ENCODE data around the gene PSG11. TPM values are rescaled to one million over a fixed set of nuclear protein-coding genes. Genes with fewer than 3 reads are reported as not detected.
"Not testable (repeated sequence)": the region's sequence is repeated elsewhere in the genome, so short reads cannot be mapped to it uniquely, and the experiment has no call there.

Gene PSG11
- total RNA-seq, 1 experiment from 2014 or later = not detected

DNA sequence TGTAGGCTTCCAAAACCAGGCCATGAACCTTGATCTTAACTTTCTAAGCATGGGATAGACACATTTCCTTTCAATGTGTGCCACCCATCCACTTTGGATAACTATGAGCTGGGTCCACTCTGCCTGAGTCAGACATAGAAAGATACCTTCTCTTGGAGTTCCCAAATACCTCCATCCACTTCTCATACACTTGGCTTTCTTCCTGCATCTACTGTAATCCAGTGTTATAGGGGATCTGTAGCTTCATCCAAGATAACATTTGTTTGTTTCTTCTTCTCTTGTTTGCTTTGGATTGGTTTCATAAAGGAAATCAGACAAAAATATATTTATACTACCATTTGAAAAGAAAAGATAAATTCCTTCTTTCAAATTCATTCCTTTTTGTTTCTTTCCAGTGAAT is 44.2 kb downstream of the PSG11 start:
- ATAC-seq; H3K9me2 ChIP-seq (ENCODE audit: insufficient read depth); BruUV-seq (replicated peaks); H2AFZ ChIP-seq (ENCODE audit: low read depth, low read length, poor library complexity, severe bottlenecking); H3K9me3 ChIP-seq (ENCODE audit: control insufficient read depth in 1 of 2, insufficient read depth in 1 of 2, low read depth in 1 of 2, low read length in 2 of 2); H3K4me2 ChIP-seq (ENCODE audit: low read length); H3K4me3 ChIP-seq (replicated peaks in 1 of 2; ENCODE audit: low read depth in 1 of 2, low read length in 2 of 2); H3K79me2 ChIP-seq (ENCODE audit: insufficient read depth, low read length); H3K27ac ChIP-seq (ENCODE audit: low read depth, low read length); RAD21 ChIA-PET (ENCODE audit: low non-redundant PET in 1 of 2, low total read pairs in 2 of 2, uncharacterized antibody in 2 of 2, unreplicated experiment in 2 of 2); POLR2A ChIA-PET; H4K20me1 ChIP-seq (ENCODE audit: insufficient read depth); H3K27me3 ChIP-seq (ENCODE audit: insufficient read depth, low read length); DNase-seq (ENCODE audit: low read depth, low spot score); H3K9ac ChIP-seq (ENCODE audit: low read length); H3K36me3 ChIP-seq (ENCODE audit: control insufficient read depth in 1 of 2, insufficient read depth in 2 of 2, low read length in 2 of 2); CTCF ChIA-PET; H3K4me1 ChIP-seq (ENCODE audit: control insufficient read depth in 1 of 2, insufficient read depth in 2 of 2, low read length in 2 of 2); intact Hi-C loops (cut with micrococcal nuclease): not testable (repeated sequence)

DNA sequence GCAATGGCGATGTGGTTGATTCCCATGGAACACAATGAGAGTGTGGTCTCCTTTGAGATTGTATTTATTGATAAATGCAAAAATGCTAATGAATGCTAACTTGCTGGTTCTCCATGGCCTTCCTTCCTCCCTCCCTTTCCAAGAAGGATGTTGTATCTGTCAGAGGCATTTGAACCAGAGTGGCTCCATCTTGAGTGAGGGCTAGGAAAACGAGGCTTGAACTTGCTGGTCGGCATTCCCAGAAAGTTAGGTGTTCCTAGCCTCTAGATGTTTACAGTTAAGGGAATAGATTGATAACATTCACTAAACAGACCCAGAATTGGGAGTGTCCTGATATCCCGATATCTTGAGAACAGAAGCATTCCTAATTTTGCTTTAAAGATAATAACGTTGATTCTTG is 54.8 kb downstream of the PSG11 start:
- RAD21 ChIA-PET (ENCODE audit: low non-redundant PET in 1 of 2, low total read pairs in 2 of 2, uncharacterized antibody in 2 of 2, unreplicated experiment in 2 of 2); H3K27me3 ChIP-seq (ENCODE audit: insufficient read depth, low read length); DNase-seq (ENCODE audit: low read depth, low spot score); H3K36me3 ChIP-seq (ENCODE audit: control insufficient read depth in 1 of 2, insufficient read depth in 2 of 2, low read length in 2 of 2); H3K4me1 ChIP-seq (ENCODE audit: control insufficient read depth in 1 of 2, insufficient read depth in 2 of 2, low read length in 2 of 2); intact Hi-C loops (cut with micrococcal nuclease); H3K4me2 ChIP-seq (ENCODE audit: low read length); POLR2A ChIA-PET; H3K9me3 ChIP-seq (ENCODE audit: control insufficient read depth in 1 of 2, insufficient read depth in 1 of 2, low read depth in 1 of 2, low read length in 2 of 2); H3K9me2 ChIP-seq (ENCODE audit: insufficient read depth); H4K20me1 ChIP-seq (ENCODE audit: insufficient read depth); H3K9ac ChIP-seq (ENCODE audit: low read length); H3K4me3 ChIP-seq (replicated peaks in 1 of 2; ENCODE audit: low read depth in 1 of 2, low read length in 2 of 2); H3K27ac ChIP-seq (ENCODE audit: low read depth, low read length); H3K79me2 ChIP-seq (ENCODE audit: insufficient read depth, low read length); CTCF ChIA-PET; ATAC-seq; BruUV-seq (replicated peaks); H2AFZ ChIP-seq (ENCODE audit: low read depth, low read length, poor library complexity, severe bottlenecking): not testable (repeated sequence)

DNA sequence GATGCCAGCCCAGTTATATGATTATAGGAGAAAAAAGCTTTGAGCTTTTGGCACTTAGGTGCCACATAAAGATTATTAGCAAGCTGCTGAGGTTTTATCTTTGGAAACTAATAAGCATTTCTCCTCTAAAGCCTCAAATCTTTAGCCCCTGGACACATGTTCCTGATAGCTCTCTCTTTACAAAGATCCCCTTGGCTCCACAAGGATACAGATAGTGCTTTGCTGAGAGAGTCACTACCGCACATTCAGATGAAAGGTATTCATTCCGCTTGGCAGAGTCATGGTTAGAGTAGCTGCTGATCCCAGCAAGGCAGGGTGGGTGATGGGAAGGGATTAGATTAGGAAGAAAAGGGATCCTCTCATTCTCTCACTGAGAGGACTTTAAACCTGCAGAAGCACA is 61.1 kb downstream of the PSG11 start:
- Histone ChIP-seq H3K9ac (ENCODE audit: low read length) (no peak overlapping the region), H3K4me1 (ENCODE audit: control insufficient read depth in 1 of 2, insufficient read depth in 2 of 2, low read length in 2 of 2) (no peaks in the 10 kb centered on the region), H3K9me2 (ENCODE audit: insufficient read depth) (no peaks in the 10 kb centered on the region), H2AFZ (ENCODE audit: low read depth, low read length, poor library complexity, severe bottlenecking) (no peak overlapping the region), H3K4me3 (replicated peaks in 1 of 2; ENCODE audit: low read depth in 1 of 2, low read length in 2 of 2) (no peak overlapping the region), H3K4me2 (ENCODE audit: low read length) (no peak overlapping the region), H3K27ac (ENCODE audit: low read depth, low read length) (no peak overlapping the region), H3K27me3 (ENCODE audit: insufficient read depth, low read length) (peaks cover 13% of the 10 kb centered on the region; the same call in 1 of the 2 replicates), H3K36me3 (ENCODE audit: control insufficient read depth in 1 of 2, insufficient read depth in 2 of 2, low read length in 2 of 2) (no peaks in the 10 kb centered on the region), H3K79me2 (ENCODE audit: insufficient read depth, low read length) (no peaks in the 10 kb centered on the region), H3K9me3 (ENCODE audit: control insufficient read depth in 1 of 2, insufficient read depth in 1 of 2, low read depth in 1 of 2, low read length in 2 of 2) (no peaks in the 10 kb centered on the region), H4K20me1 (ENCODE audit: insufficient read depth) (no peaks in the 10 kb centered on the region)
- DNase-seq (ENCODE audit: low read depth, low spot score) (no peak), ATAC-seq (no peak)
- ChIA-PET RAD21 (ENCODE audit: low non-redundant PET in 1 of 2, low total read pairs in 2 of 2, uncharacterized antibody in 2 of 2, unreplicated experiment in 2 of 2) (no interaction called here), CTCF (no interaction called here), POLR2A (no interaction called here)
- intact Hi-C loops (cut with micrococcal nuclease) = no loop called here
- BruUV-seq (replicated peaks) = no TSS peak
- TF ChIP-seq EZH2phosphoT487 (IDR thresholded peaks at IDR 0.05; ENCODE audit: borderline replicate concordance) = no peak
- no peak for TF ChIP-seq SP1 (IDR thresholded peaks at IDR 0.05; ENCODE audit: low read depth)
- no peak for TF ChIP-seq JUND (IDR thresholded peaks at IDR 0.05)
- TF ChIP-seq EZH2 (IDR thresholded peaks at IDR 0.05) = no peak
- TF ChIP-seq TCF7L2 (IDR thresholded peaks at IDR 0.05; ENCODE audit: borderline replicate concordance, extremely low read depth, insufficient read depth, insufficient read length) = no peak
- TF ChIP-seq, protein P1, sequence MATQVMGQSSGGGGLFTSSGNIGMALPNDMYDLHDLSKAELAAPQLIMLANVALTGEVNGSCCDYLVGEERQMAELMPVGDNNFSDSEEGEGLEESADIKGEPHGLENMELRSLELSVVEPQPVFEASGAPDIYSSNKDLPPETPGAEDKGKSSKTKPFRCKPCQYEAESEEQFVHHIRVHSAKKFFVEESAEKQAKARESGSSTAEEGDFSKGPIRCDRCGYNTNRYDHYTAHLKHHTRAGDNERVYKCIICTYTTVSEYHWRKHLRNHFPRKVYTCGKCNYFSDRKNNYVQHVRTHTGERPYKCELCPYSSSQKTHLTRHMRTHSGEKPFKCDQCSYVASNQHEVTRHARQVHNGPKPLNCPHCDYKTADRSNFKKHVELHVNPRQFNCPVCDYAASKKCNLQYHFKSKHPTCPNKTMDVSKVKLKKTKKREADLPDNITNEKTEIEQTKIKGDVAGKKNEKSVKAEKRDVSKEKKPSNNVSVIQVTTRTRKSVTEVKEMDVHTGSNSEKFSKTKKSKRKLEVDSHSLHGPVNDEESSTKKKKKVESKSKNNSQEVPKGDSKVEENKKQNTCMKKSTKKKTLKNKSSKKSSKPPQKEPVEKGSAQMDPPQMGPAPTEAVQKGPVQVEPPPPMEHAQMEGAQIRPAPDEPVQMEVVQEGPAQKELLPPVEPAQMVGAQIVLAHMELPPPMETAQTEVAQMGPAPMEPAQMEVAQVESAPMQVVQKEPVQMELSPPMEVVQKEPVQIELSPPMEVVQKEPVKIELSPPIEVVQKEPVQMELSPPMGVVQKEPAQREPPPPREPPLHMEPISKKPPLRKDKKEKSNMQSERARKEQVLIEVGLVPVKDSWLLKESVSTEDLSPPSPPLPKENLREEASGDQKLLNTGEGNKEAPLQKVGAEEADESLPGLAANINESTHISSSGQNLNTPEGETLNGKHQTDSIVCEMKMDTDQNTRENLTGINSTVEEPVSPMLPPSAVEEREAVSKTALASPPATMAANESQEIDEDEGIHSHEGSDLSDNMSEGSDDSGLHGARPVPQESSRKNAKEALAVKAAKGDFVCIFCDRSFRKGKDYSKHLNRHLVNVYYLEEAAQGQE (IDR thresholded peaks at IDR 0.05; ENCODE audit: low read depth) = no peak
- TF ChIP-seq, protein P2, sequence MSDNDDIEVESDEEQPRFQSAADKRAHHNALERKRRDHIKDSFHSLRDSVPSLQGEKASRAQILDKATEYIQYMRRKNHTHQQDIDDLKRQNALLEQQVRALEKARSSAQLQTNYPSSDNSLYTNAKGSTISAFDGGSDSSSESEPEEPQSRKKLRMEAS (IDR thresholded peaks at IDR 0.05) = no peak
- no peak for TF ChIP-seq FOSL1 (IDR thresholded peaks at IDR 0.05; ENCODE audit: low read depth)
- TF ChIP-seq, protein P3, sequence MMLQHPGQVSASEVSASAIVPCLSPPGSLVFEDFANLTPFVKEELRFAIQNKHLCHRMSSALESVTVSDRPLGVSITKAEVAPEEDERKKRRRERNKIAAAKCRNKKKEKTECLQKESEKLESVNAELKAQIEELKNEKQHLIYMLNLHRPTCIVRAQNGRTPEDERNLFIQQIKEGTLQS (IDR thresholded peaks at IDR 0.05) = no peak
- no peak for TF ChIP-seq EGR1 (IDR thresholded peaks at IDR 0.05; ENCODE audit: low read depth)
- TF ChIP-seq ZFX (IDR thresholded peaks at IDR 0.05) = no peak
